GM18511 (cell line): Measurements from ENCODE around the gene TYMP.

Source experiments
- ATAC-seq: cut with Tn5 transposase; IDR thresholded peaks from one replicate; pipeline ENCODE4 v1.9.1; 2021; ENCODE audit warnings: mild to moderate bottlenecking, moderate library complexity; ENCODE audit not compliant: unreplicated experiment

Gene TYMP

GRCh38 chr22:50506611-50507420 is 23.0 kb downstream of the TYMP start:
- ATAC-seq = no peak

- no peak for ATAC-seq
These were observed 23.8 kb downstream of the TYMP start for GRCh38 chr22:50505776-50506610.

GRCh38 chr22:50505276-50505775 is 24.5 kb downstream of the TYMP start:
- no peak for ATAC-seq

GRCh38 chr22:50504369-50505211 is 25.2 kb downstream of the TYMP start:
- ATAC-seq = no peak

GRCh38 chr22:50503475-50504145 is 26.2 kb downstream of the TYMP start:
- ATAC-seq = no peak

DNA sequence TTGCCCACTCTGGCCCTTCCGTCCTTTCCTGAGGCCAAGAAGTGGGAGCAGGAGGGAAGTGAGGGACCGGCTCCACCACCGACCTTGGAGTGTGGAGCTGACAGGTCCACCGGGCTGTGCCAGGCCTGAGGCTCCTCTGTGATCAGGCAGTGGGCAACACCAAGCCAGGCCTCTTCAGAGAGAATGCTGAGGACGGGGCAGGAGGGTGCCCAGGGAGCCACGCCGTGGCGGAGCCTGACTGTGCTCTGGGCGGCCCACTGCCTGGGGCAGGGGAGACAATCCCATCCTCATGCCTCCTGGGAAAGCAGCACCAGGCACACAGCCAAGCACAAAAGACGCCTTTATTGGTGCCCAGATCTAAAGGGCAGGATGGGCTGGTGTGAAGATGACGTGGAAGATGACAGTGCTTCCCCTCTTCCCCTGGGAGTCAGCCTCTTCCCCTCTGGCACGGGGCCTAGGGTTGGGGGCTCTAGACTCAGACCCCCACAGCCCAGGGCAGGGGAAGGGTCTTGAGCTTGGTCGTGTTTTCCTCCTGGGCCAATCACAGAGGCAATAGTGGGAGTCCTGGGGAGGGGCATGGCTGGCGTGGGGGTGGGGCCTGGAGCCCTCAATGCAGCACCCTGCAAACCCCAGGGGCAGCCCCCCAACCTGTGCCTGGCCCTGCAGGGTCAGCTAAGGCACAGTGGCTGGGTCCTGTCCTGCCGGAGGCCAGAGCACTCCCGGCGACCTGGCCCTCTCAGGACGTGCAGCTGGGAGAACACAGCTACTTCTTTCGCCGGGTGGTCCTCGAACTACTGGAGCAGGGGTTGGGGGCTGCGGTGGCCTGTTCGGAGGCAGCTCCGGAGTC is 27.0 kb downstream of the TYMP start:
- ATAC-seq = no peak

- no peak for ATAC-seq
These were observed 27.7 kb downstream of the TYMP start for GRCh38 chr22:50502096-50502495.

DNA sequence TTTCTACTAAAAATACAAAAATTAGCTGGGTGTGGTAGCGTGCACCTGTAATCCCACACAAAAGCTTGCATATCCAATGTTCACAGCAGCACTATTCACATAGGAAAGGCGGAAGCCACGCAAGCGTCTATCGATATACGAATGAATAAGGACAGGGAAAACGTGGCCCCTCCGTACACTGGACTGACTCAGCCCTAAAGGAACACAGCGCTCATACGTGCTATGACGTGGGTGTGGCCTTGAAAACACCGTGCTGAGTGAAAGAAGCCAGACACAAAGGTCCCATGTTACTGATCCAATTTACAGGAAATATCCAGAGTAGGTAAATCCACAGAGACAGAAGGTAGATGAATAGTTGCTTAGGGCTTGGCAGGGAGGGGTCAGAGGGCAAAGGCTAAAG is 29.4 kb downstream of the TYMP start:
- no peak for ATAC-seq

DNA sequence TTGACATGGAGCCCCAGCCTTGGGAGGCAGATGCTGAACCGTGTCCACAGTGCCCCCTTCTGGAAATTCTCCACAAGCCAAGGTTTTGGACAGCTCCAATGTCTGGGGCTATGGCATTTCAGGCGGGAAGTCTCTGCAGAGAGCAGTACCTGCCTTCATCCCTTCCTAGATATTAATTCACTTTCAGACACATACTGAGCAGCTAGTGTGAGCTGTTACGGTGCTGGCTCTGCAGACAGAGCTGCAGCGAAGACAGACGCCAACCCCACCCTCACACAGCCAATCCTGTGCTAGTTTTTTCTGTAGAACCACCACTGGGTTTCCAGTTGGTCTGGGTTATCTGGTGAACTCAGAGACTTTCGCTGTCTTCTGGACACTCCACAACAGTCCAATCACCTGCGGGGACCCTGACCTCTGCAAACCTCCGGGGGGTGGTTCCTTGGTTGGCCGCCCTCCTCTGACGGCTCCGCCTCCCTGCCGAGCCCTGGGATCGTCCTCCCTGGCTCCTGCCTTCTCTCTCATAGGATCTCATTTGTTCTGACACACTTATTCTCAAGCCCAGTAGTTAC is 31.4 kb downstream of the TYMP start:
- ATAC-seq = no peak

DNA sequence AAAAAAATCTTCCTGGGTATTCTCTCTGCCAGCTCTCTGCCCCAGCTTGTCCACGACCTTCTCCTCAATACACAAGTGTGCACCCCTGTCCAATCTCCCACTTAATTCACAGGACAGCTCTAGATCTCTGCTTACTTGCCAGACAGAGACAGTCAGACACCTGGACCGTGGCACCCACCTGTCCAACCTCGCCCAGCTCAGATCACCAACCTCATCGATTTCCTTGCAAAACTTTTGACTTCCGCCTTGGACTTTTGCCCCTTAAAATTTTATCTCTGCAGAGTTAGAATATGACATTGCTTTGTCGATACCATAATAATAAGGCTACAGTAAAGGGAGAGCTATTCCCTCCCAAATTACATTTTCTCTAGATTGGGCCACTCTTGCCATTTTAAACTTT is 32.7 kb downstream of the TYMP start:
- ATAC-seq = no peak

- no peak for ATAC-seq
These were observed 39.1 kb downstream of the TYMP start for GRCh38 chr22:50490531-50491308.

DNA sequence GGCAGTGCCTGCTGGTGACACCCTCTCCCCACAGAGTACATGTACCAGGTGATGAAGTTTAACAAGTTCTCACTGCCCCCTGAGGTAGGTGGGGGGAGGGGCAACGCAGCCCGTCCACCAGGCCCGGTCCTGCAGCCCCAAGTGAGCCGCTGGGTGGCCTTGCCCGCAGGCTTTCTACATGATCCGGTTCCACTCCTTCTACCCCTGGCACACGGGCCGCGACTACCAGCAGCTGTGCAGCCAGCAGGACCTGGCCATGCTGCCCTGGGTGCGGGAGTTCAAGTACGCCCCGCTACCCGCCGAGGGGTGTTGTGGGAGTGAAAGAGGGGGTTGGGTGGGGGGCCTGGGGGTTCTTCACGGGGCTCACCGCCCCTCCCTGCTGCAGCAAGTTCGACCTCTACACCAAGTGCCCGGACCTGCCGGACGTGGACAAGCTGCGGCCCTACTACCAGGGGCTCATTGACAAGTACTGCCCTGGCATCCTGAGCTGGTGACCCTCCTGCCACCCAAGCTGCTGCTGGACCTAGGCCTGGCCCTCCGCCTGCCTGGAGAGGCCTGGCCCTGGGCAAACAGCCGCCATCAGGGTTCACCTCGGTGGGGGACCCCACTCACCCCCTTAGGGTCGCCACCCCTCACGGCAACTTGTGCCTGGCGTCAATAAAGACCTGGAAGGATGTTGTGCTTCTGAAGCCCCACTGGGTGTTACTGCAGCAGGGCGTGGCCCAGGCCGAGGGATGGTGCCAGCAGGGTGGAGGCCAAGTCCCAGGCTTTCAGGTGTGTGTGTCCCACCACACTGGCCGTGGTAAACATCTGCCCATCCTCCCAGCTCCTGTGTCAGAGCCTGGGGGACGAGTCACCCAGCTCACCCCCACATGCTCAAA is 40.2 kb downstream of the TYMP start:
- ATAC-seq = no peak

GRCh38 chr22:50488886-50489285 is 40.9 kb downstream of the TYMP start:
- ATAC-seq = no peak

GRCh38 chr22:50488006-50488677 is 41.7 kb downstream of the TYMP start:
- ATAC-seq = no peak

DNA sequence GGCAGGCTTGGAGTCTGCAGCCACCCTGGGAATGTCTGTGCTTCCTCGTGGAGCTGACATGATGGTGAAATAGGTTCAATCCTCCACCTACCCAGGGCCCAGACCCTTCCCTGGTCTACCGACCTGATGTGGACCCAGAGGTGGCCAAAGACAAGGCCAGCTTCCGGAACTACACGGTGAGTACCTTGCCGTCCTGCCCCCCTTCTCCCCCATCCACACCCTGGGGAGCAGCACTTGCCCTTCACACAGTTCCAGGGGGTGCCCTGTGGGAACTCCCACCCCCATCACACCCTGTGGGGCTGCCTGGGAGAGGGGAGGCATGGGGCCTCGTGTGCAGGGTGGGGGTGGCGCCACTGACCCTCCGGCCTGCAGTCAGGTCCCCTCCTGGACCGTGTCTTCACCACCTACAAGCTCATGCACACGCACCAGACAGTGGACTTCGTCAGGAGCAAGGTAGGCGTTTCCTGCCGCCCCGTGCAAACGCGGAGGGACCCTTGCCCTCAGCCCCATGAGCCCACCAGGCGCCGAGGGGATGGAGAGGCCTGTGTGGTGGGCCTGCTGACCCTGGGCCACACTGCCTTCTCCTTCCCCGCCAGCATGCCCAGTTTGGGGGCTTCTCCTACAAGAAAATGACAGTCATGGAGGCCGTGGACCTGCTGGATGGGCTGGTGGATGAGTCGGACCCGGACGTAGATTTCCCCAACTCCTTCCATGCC is 42.4 kb downstream of the TYMP start:
- no peak for ATAC-seq

DNA sequence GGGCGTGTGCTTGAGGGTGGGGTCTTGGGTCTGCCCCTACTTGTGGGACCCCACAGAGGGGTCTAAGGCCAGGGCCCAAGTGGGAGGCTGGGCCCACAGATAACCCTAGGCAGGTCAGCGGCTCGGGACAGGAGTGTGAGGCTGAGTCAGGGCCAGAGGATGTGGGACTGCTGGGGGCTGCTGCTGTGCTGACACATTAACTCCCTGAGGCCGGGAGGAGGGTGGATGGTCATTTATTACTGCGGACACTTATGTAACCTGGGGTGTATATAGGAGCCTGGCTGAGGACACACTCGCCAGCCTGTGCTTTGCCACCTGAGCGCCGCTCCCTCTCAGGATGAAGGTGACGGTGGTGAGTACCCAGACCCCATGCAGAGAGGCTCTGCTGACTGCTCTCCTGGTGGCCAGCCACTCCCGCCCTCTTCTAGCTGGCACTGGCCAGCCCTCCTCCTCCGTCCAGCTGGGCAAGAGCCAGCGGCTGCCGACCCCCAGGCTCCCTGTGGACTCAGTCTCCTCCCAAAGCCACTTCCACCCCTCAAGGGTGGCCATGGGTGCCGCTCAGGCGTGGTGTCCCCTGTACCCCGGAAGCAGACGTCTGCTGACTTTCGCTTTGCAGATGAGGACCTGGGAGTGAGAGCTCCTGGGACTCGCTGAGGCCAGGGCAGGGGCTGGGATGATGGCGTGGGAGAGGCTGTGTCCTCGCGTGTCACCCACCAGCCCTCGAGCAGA is 43.1 kb downstream of the TYMP start, which contains the start of gene MIOX:
Gene MIOX, plus strand, starts transcription at position 299 of the 729 bp plus-strand sequence. Its CDS starts 39 bp downstream, at position 338.
- no peak for ATAC-seq
